Spleen (tissue), 7 donors: ENCODE measurements around the gene NFAT5.

ENCODE experiments used
- CTCF ChIP-seq, 11 experiments: fragments of 200-600 bp in 7 of 11; fragments of 450-650 bp in 4 of 11; sonication (generic) in 4 of 11; IDR thresholded peaks in 8 of 11; conservative IDR thresholded peaks in 3 of 11; 1 replicate in 7 of 11; 2 replicates in 4 of 11; pipeline versions ENCODE4 v1.4.0 to v1.8.0; 2016 to 2021; ENCODE audit warnings: antibody characterized with exemption in 11 of 11, inconsistent platforms in 4 of 11, mild to moderate bottlenecking in 1 of 11
- POLR2A ChIP-seq, 3 donors: fragments of 450-650 bp; IDR thresholded peaks; one replicate each; pipeline ENCODE4 v1.5.1; 2017; ENCODE audit warnings: antibody characterized with exemption in 3 of 3, mild to moderate bottlenecking in 1 of 3
- donor health status: DM: no; HTN: no; CAD: no; lungs with moderate emphysema.
- donor health status: DM: no; HTN: no; CAD: no.
- donor health status: DM: no; HTN: no; CAD: no.

GRCh38 chr16:69707920-69708683 is 142.3 kb downstream of the NFAT5 start:
- TF ChIP-seq POLR2A (IDR thresholded peaks at IDR 0.05): no peak
- no peak for TF ChIP-seq CTCF (IDR thresholded peaks at IDR 0.05 in 8 of 11, conservative IDR thresholded peaks at IDR 0.05 in 3 of 11)
